ENCODE data around the gene NCCRP1.

Gene NCCRP1, protein sequence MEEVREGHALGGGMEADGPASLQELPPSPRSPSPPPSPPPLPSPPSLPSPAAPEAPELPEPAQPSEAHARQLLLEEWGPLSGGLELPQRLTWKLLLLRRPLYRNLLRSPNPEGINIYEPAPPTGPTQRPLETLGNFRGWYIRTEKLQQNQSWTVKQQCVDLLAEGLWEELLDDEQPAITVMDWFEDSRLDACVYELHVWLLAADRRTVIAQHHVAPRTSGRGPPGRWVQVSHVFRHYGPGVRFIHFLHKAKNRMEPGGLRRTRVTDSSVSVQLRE

DNA sequence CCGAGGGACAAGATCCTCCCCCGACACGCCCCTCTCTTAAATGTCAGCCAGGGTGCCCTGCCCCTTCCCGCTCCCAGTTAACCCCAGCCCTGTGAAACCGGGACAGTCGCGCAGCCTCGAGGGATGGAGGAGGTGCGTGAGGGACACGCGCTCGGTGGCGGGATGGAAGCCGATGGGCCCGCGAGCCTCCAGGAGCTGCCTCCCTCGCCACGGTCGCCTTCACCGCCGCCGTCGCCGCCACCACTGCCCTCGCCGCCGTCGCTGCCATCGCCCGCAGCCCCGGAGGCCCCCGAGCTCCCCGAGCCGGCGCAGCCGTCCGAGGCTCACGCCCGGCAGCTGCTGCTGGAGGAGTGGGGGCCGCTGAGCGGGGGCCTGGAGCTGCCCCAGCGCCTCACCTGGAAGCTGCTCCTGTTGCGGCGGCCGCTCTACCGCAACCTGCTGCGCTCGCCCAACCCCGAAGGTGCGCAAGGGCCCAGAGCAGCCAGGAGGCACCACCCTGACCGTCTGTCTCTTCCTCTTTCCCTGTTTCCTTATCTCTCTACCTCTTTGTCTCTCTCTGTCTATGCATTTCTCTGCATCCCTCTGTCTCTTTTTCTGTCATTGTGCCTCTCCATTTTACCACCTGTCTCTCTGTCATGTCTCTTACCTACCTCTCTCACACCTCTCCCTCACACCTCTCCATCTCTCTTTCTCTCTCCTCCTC is at the start of gene NCCRP1:
Gene NCCRP1, plus strand, starts transcription at position 105 of the 703 bp plus-strand sequence. Its CDS starts 19 bp downstream, at position 124.
- DNase-seq (ENCODE audit: low read depth in 3 of 3, low spot score in 1 of 3) = no peak

DNA sequence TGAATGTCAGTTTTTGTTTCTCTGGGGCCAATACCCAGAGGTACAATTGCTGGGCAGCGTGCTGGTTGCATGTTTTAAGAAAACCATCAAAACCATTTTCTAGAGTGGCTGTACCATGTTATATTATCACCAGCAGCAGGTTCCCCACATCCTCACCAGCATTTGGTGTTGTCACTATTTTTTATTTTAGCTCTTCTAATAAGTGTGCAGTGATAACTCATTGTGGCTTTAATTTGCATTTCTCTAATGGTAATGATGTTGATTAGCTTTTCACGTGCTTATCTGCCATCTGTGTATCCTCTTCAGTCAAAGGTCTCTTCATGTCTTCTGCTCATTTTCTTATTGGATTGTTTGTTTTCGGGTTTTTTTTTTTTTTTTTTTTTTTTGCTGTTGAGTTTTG is 49.3 kb upstream of the NCCRP1 start:
- DNase-seq (ENCODE audit: low read depth in 3 of 3, low spot score in 1 of 3) = no peak

DNA sequence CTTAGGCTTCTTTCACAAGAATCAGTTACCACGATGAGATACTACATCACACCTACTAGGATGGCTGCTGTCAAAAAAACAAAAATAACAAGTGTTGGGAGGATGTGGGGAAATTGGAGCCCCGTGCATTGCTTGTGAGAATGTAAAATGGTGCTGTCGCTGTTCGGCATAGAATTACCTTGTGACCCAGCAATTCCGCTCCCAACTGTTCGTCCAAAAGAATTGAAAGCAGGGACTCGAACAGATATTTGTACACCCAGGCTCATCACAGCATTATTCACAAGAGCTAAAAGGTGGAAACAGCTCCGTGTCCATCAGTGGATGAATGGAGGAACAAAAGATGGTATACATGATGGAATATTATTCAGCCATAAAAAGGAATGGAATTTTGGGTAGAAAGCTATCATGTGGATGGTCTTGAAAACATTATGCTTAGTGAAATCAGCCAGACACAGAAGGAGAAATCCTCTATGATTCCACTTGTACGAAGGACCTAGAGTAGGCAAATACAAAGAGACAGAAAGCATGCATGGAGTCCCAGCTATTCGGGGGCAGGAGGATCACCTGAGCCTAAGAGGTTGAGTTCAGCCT is 47.7 kb upstream of the NCCRP1 start:
- no peak for DNase-seq (ENCODE audit: low read depth in 3 of 3, low spot score in 1 of 3)

DNA sequence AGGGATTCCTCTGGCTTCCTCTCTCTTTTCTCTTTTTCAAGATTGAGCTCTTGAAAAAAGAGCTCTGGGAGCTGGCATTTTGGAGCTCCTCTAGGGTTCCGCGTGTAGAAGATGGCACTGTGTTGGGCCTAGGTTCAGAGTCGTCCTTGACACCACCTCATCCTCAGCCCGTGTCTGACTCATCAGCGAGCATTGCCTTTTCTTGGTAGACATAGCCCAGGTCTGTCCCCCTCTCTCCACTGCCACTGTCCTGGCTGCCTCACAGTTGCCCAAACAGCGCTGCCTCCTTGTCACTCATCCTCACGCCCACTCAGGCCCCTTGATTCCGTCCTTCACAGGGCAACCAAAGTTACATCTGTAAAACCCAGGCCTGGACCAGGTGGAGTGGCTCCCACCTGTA is 46.5 kb upstream of the NCCRP1 start:
- DNase-seq (ENCODE audit: low read depth in 3 of 3, low spot score in 1 of 3) = no peak

DNA sequence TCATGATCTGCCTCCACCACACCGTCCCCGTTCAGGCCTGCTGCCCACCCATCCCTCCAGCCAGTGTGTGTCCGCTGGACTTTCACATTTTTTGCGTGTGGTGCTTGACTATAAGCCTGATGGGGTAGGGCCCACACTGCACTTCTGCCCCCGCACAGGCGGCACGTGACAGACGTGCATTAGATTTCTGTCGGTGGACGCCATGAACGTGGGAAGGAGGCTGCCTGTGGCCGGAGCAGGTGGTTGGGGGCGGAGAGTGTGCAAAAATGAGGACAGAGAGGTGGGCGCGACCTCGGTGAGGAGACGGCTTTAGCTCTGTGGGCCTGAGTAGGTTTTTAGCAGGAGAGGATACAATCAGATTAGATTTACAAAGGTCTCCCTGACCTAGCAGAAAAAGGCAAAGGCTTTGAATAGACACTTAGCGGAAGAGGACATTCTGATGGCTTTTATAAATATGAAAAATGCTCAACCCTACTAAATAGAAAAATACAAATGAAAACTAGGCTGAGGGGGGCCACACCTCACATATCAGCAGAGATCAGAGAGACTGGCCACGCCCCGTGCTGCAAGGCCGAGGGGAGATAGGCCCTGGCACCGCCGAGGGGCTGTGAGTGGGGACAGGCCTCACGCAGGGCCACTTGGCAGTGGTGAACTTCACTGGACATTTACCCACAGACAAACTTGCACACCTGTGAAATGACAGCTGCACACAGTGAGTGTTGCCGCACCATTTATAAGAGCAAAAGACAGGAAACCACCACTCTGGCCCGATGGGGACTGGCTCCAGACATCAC is 45.8 kb upstream of the NCCRP1 start:
- DNase-seq (ENCODE audit: low read depth in 3 of 3, low spot score in 1 of 3) = no peak

DNA sequence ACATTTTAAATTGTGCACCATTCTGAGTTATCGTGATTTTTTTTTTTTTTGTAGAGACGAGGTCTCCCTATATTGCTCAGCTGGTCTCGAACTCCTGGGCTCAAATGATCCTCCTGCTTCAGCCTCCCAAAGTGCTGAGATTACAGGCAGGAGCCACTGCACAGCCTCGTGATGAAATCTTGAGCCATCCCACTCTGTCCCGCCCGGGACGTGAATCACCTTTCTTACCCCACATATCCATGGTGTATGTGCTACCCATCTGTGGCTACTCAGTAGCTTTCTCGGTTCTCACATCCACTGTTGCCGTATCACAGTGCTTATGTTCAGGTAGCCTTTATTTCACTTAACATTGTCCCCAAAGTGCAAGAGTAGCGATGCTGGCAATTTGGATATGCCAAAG is 44.7 kb upstream of the NCCRP1 start:
- no peak for DNase-seq (ENCODE audit: low read depth in 3 of 3, low spot score in 1 of 3)

DNA sequence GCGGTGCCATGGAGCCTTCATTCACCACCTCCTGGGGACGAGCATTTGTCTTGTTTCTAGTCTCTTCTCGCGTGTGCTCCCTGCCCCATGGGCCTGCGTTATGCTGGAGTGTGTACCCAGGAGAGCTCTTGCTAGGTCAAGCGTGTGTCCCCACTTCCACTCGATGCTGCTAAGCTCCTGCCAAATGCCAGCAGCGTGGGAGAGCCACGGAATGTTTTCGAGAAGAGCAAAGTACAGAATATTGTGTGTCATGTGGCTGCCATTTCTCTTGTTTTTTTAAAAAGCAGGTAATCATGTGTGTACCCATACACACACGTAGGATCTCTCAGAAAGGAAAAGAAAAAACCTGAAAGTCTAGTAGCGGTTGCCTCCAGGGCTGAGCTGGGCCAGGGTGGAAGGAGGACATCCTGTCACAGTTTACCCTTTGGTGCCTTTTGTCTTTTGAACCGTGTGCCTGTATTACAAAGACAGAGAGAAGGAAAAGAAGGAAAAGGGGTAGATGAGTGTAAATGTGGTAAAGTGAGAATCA is 42.6 kb upstream of the NCCRP1 start:
- DNase-seq (ENCODE audit: low read depth in 3 of 3, low spot score in 1 of 3) = no peak

DNA sequence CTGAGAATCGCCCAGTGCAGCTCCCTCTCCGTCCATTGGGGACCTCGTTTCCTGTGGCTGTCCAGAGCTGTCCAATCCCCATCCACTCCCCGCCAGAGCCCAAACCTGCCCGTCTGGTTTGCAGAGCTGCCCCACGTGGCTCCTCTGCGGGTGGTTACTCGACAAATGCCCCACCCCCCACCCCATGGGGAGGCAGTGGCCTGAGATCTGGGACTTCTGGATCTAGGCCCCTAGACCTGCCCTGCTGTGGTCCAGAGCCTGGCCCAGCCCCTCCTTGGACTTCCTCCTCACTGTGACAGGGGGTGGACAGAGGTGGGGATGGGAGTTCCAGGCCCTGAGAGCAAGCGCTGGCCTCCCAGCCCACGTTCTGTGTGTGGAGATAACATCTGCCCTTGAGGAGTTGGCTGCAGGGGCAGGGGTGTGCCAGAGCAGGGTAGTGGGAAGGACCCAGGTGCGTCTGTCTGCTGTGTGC is 42.1 kb upstream of the NCCRP1 start:
- no peak for DNase-seq (ENCODE audit: low read depth in 3 of 3, low spot score in 1 of 3)

DNA sequence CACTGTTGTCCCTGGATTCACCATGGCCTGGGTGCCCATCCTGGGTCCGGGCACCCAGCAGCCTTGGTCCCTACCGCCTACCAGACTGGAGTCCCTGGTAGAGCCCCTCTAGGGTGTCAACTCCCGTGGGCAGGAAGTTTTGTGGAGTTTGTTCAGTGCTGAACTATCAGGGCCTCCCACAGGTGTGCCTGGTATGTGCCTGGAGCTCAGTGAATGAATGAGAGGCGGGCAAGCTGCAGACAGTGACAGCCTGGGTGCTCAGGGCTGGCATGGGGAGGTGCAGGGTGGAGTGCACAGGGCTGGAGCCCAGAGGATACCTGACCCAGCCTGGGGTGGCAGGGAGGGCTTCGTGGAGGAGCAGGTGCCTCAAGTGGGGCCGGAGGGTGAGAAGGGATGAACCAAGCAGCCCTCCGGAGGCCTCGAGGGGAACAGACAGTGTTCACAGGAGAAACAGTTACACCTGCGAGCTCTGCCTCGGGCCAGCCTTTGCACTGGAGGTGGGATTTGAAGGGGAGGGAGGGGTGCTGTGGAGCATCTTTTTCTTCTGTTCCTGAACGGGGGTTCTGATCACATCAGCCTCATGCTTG is 41.6 kb upstream of the NCCRP1 start:
- no peak for DNase-seq (ENCODE audit: low read depth in 3 of 3, low spot score in 1 of 3)

DNA sequence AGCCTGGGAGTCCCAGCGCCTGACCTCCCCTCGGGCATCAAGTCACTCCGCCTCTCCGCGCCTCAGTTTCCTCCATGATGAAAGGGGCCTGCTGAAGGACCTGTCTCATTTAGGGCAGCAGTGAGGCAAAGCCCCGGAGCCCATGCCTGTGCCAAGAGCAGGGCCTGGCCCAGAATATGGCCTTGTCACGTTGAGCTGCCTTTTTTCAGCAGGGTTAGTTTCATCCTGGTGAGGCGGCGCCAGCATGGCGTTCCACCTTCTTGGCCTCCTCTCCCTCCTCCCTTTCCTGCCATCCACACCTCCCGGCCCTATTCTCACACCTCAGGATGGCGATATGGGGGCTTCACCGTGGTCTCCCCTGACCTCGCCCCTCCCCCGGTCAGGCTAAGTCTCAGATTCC is 41.0 kb upstream of the NCCRP1 start:
- DNase-seq (ENCODE audit: low read depth in 3 of 3, low spot score in 1 of 3) = no peak

DNA sequence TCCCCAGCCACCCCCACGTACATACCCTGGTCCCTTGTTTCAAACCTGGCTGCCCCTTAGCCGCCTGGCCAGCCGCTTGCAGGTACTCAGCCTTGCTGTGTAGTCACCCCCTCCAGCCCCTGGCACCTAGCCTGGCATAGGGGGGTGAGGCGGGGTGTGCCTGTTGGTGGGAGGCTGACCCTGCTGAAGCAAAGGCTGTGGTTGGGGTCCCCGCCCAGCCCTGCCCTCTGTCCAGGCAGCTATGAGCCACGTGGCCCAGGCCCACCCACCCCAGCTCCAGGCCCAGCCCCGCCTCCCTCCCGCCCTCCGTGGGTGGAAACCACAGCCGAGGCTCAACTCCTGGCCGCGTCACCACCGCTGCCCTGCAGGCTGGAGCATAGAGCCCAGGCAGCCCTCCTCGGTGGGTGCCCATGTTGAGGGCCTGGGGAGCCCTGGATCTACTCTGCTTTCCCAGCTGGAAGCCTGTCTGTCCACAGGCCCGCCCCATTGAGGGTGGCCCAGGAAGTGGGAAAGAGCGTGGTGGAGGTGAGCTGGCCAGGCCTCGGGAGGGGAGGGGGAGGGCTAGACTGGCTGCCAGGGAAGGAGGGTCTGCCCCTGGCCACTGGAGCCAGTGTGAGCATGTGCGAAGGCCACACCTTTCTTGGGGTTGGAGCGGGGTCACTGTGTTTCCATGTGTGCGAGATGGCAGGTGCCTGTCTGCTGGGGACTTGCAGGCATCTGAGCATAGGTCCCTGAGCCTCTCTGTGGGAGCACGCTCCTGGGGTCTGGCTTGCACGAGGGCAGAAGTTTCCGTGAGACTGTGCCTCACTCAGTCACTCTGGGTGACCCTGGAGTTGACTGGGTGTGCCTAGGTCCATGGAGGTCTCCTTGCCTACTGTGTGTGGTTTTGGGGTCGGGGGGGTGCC is 40.2 kb upstream of the NCCRP1 start:
- DNase-seq (ENCODE audit: low read depth in 3 of 3, low spot score in 1 of 3) = no peak

DNA sequence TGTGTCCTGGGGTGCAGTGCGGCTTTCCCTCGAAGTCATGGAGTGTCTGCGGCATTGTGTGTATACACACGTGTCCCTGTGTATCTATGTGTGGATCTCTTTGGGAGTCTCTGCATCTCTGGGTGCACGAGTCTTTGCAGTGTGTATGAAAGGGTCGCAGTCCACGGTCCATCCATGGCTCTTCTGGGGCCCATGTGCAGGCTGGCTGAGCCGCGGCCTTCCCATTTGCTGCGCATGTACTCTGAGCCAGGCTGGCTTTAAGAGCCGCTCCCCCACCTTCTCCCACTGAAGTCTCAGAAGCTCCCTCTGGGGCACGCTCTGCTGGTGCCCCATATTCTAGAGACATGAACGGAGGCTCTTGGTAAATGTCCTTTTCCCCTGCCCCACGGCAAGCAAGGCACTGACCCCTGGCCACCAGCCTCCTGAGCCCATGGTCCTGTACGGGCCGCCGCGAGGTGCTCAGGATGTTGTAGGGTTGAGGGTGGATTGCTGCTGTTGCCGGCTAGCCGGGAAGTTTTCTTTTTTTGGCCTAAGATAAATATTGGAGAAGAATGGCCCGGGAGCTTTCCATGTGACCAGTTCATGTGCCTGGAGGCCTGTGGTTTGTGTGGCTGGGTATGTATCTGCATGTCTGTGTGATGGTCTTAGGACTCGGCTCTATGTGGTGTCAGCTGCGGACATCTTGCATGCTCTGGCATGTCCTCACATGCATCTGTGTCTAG is 39.3 kb upstream of the NCCRP1 start:
- no peak for DNase-seq (ENCODE audit: low read depth in 3 of 3, low spot score in 1 of 3)

DNA sequence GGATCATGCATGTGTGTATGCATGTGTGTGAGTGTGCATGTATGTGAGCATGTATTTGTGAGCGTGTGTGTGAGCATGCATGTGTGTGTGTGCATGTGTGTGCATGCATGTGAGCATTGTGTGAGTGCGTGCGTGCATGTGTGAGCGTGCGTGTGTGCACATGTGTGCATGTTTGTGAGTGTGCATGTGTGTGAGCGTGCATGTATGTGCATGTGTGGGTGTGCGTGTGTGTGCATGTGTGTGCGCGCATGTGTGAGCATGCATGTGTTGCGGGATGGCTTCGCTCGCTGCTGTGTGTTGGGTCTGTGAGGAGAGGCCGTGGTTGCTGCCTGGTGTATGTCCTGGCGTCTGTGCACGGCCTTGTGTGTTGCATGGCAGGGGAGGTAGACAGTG is 38.8 kb upstream of the NCCRP1 start:
- DNase-seq (ENCODE audit: low read depth in 3 of 3, low spot score in 1 of 3) = no peak

DNA sequence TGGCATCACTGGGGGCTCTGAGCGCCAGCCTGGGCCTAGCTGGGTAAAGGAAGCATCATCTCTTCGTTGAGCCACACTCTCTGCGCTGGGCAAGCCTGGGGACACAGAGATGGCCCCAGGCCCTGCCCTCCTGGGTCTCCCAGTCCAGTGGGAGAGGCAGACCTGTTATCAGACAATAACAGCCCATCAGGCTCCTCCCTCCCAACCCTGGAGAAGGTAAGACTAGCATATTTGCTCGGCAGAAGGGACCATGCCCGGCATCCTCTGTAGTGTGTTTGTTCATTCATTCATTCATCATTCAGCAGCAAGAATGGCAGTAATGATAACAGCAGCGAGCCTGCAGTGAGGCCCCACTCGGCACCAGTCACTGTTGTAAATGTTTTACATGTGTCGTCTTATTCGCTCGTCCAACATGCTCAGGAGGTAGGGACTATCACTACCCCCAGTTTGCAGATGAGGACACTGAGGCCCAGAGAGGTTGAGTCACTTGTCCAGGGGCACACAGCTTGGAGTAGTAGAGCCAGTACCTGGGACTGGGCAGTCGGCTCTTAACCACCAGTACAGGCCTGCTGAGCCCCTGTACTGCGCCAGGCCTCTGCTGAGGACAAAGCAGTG is 38.0 kb upstream of the NCCRP1 start:
- DNase-seq (ENCODE audit: low read depth in 3 of 3, low spot score in 1 of 3) = no peak

DNA sequence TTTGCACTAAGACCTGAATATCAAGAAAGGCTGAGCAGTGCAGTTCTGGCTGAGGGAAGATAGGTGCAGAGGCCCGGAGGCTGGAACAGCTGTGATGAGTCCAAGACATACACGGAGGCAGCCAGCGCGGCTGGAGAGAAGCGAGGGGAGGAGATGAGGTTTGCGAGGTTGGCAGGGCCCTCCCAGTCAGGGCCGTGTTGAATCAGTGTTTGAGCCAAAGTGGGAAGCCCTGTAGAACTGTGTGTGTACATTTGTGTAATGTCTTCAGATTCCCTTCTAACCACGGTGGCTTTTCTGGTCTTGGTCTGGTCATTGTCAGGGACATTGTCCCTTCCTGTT is 36.3 kb upstream of the NCCRP1 start:
- no peak for DNase-seq (ENCODE audit: low read depth in 3 of 3, low spot score in 1 of 3)

DNA sequence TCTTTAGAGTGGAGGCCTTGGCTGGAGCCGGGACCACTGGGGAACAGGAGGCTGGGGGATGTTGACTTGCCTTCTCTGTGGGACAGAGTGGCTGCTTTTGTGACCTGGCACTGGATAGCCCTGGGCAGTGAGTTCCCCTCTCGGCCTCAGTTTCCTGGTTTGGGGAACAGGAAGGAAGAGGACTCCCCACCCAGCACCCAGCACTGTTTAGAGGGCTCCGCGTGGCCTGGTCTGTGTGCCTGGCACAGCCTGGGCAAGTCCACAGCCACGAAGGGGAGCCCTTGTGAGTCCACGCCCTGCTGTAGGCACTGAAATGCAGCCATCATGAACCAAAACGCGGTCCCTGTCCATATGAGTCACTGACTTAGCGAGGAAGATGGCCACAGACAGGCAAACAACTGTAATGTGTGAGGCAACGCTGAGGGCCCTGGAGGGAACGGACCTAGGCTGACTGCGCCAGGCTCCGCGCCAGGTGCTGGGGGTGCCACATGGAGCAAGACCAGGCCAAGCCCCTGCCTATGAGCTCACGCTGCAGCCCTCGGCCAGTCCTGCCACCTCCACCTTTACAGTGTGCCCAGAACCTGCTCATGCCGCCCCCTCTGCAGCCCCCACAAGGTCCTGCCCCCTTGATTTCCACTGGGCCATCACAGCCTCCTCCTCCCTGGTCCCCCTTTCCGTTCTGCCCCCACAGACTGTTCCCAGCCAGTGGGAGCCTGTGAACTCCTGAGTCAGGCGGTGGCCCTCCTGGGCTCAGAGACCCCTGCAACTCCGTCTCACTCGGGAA is 35.7 kb upstream of the NCCRP1 start:
- no peak for DNase-seq (ENCODE audit: low read depth in 3 of 3, low spot score in 1 of 3)

DNA sequence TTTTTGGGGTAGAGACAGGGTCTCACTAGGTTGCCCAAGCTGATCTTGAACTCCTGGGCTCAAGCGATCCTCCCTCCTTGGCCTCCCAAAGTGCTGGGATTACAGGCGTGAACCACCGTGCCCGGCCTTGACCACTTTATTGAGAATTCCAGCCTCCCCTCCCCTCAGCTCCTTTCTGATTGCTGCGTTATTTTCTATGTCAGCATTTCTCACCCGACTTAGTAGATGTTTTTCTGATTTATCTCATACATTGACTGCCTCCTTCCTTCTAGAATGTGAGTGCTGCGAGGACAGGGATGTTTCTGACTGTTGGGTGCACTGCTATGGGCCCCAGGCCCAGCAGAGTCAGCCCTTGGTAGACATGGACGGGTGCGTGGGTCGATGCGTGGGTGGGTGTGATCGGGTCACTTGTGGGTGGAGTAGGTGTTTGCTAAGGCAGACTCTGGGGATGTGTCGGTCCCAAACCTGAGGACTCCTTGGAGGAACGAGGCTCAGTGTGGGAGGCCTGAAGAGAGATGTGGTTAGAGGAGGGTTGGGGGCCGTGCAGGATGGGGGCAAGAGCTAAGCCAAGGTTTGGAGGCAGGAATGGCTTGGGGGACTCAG is 34.2 kb upstream of the NCCRP1 start:
- DNase-seq (ENCODE audit: low read depth in 3 of 3, low spot score in 1 of 3) = no peak

DNA sequence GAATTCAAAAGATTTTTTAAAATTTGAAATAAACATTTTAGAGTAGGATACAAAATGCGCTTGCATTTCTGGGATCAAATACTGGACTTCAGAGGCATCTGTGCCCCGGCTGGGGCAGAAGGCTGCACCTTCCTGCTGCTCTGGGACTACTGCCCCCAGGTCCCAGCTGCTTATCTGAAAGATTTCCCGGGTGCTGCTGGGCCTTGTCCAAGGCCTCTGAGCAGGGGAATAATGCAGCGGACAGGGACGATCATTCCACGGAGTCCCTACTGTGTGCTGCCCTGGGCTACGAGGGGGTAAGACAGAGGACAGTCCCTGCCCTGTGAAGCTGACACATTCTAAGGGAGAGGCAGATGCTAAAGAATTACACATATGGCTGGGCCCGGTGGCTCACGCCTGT is 33.1 kb upstream of the NCCRP1 start:
- no peak for DNase-seq (ENCODE audit: low read depth in 3 of 3, low spot score in 1 of 3)
